Effector CD4-positive, alpha-beta T cell (primary cell): ENCODE data around the gene CTTNBP2NL.

Source experiments
- DNase-seq: peaks from one replicate; pipeline ENCODE4 v3.0.0-alpha.2; 2020
- total RNA-seq: gene quantifications from one replicate; lab custom pipeline; 2026; lab: John Stamatoyannopoulos, UW

Gene CTTNBP2NL
- 0.75 reads per million for total RNA-seq

GRCh38 chr1:112395821-112396652 lies at the start of gene CTTNBP2NL:
Gene CTTNBP2NL (plus strand): TSS chr1:112396214. CDS start chr1:112416166, 19,952 bp downstream.
- DNase-seq, result peak; percentile 73

GRCh38 chr1:112346801-112347350 lies 49.1 kb upstream of the CTTNBP2NL start:
- no peak for DNase-seq

GRCh38 chr1:112356765-112357164 lies 39.2 kb upstream of the CTTNBP2NL start:
- DNase-seq, result no peak

DNA sequence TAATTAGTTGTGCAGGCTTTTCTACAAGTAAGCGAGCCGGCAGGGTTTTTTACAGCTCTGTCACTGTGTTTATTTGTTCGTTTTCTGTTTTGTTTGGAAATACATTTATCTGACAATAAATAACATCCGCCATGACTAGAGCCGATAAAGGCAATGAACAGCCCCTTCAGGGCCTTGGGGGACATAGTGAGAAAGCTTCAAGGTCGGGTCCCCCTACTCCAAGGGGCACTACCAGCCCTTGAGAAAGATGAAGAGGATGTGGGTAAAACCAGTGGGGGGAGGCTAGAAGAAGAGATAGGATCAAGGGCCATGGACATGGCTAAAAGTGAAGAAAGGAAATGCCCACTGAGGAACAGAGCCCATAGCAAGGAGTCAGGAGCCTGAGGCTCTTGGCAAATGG lies 38.5 kb upstream of the CTTNBP2NL start:
- no peak for DNase-seq

DNA sequence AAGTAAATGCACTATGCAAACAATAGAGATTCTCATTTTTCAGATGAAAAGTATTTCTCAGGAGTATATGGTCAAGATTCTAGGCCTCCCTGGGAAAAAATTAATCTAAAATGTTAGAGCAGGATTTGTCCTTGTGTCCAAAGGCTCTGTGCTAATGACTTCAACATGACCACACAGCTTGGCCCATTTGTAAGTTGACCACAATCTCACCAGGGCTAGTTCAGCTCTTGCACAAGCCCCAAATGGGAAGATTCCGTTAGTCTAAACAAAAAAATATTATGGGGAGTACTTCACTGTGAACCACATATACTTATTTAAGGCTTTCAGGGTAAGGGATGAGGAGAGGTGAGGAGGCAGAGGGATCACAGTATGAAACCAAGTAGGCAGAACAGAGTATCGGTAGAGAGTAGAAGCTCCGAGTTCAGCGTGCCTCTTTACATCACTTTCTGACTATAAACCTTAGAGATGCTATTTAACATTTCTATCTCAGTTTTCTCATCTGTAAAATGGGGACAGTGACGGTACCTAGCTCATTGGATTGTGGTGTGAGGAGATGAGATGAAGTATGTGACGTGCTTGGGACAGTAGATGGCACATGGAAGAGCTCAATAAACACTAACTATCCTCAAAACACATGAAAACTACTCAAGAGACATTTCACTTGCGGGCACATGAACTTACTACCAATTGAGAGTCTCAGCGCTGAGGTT lies 37.8 kb upstream of the CTTNBP2NL start:
- no peak for DNase-seq

GRCh38 chr1:112358798-112359408 lies 37.1 kb upstream of the CTTNBP2NL start:
- no peak for DNase-seq

GRCh38 chr1:112359961-112360767 lies 35.9 kb upstream of the CTTNBP2NL start:
- DNase-seq, result no peak

DNA sequence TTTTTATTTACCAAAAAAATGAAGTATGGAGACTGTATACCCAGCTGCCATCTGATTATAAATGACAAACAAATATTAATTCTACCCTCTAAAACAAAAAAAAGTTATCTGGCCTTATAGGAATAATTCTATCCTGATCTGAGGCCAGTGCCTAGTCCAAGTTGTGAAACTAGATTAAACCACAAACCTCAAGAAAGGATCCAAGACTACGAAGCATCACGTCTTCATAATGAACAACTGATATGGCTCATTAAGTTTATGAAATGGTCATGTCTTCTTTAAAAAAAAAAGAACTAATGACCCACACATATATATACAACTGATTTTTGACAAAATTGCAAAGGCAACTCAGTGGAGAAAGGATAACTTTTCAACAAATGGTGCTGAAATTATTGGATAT lies 32.4 kb upstream of the CTTNBP2NL start:
- no peak for DNase-seq

GRCh38 chr1:112368198-112368597 lies 27.8 kb upstream of the CTTNBP2NL start:
- DNase-seq, result no peak

- DNase-seq, result peak; percentile 79
Observed at GRCh38 chr1:112369392-112370285, 26.4 kb upstream of the CTTNBP2NL start.

GRCh38 chr1:112370996-112371395 lies 25.0 kb upstream of the CTTNBP2NL start:
- DNase-seq, result no peak

DNA sequence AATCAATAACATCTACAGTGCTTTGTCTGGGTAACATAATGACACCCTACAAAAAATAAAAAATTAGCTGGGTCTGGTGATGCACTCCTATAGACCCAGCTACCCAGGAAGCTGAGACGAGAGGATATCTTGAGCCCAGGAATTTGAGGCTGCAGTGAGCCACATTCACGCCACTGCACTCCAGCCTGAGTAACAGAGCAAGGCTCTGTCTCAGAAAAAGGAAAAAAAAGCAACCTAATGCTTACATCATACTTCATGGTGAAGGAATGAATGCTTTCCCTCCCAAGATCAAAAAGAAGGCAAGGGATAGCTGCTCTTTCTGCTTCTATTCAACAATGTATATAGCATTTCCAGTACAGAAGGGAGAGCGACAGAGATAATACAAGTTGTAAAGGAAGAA lies 24.2 kb upstream of the CTTNBP2NL start:
- no peak for DNase-seq

DNA sequence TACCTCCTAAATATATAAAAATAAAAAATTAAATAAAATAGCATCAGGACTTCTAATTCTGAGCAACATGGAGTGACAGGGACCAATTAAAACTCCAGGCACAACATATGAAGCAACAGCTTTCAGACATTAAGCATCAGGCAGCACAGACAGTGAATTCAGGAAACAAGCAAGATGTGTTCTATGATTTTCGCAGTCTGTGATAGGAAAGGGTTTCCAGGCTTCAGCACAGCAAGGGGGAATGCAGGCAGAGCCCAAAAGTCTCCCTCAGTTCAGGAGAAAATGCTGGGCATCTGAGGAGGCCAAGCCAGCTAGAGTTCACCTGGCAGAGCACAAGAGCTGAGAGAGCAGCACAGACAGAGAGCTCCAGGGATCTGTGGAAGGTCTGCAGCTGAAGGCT lies 22.2 kb upstream of the CTTNBP2NL start:
- no peak for DNase-seq

- DNase-seq, result no peak
Observed at GRCh38 chr1:112375701-112376100, 20.3 kb upstream of the CTTNBP2NL start.

- no peak for DNase-seq
Observed at GRCh38 chr1:112380356-112380755, 15.7 kb upstream of the CTTNBP2NL start.

DNA sequence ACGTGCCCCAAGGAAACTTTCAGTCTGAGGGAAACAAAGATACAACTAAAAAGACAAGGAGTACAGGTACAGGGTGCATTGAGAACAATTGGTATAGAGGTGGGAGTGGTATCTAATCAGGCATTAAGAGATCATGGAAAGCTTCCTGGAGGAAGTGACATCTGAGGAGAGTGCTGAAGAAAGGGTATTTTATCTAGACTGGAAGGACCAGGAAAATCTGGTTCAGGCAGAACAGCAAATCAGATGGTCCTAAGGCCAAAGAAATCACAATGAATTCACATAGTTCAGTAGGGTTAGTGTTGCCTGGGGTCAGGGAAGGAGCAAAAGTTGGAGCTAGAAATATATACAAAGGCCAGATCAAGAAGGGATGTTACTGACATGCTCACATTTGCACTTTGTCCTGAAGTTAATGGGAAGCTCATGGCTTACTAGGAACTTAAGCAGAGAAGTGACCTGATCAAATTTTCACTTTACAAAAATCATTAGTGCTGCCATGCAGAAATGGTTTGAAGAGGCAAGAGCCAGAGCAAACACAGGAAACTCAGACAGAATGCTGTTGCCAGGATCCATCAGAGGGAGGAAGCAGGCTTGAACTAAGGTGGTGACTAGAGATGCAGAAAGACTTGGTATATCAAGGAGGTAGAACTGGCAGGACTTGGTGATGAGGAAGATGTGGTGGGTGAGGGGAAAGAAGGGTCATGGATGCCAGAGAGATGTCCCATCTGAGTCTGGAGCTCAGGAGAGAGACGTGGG lies 14.5 kb upstream of the CTTNBP2NL start:
- DNase-seq, result no peak

DNA sequence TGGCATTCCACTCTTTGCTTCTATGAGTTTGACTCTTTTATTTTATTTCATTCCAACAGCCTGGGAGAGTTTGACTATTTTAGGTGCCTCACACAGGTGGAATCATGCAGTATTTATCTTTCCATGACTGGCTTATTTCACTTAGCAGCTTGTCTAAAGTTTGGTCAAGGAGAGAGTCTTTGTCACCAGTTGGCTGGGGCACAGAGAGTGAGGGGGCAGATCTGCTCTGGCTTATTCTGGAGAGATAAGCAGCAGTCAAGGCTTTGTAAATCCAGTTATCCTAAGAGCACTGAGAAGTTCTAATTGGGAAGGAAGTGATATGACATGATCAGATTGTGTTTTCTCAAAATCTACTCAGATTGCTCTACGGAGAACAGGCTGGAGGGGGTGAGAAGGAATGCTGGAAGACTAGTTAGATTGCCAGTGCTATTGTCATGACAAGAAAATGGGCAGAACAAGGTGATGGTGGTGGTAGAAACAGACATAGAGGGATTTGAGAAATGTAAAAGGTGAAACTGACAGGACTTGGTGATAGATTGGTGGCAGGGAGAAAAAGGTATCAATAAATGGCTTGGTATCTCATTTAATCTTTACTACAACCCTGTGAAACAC lies 12.1 kb upstream of the CTTNBP2NL start:
- no peak for DNase-seq

DNA sequence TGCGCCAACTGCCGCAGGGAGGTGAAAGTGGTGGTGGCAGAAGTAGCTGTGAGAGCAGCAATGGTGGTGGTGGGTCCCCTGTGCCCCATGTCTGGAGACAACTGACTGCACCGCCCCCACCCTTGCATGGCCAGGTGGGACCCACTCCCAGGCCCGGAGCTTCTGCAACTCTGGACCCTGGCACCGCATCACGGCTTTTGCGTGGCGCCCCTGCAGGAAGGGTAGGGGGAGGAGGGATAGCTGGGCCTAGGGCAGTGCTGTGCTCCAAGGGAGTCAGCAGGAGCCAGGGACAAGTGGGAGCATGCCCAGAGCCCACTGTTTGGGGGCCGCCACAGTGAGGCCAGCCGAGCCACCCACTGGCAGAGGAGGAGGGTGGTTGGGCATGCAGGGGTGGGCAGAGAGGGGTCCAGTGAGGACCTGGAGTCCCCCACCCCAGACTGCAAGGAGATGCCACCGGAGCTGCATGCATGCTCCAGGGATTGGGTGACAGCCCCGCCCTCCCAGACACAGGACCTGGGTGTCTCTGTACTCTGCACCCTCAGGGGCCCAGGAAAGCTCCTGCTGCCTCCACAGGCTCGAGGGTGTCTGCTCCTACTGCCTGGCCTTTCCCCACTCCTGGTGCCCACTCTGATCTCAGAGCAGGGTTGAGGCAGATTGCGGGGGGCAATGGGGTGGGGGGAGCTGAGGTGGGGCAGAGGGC lies 9.8 kb upstream of the CTTNBP2NL start:
- DNase-seq, result no peak

GRCh38 chr1:112386731-112387346 lies 9.2 kb upstream of the CTTNBP2NL start:
- no peak for DNase-seq
